Mucosa of stomach (tissue), 1 donor: Measurements from ENCODE around the gene SLC2A11.
"Not testable (repeated sequence)": the region's sequence is repeated elsewhere in the genome, so short reads cannot be mapped to it uniquely, and the experiment has no call there.

Source experiments
- H3K27me3 ChIP-seq: one replicate; pipeline ENCODE4 v1.7.0; 2013; ENCODE audit warnings: mild to moderate bottlenecking, low read length; ENCODE audit not compliant: control insufficient read depth, insufficient read depth
- H3K36me3 ChIP-seq: one replicate; pipeline ENCODE4 v1.7.0; 2013; ENCODE audit warnings: low read length; ENCODE audit not compliant: control insufficient read depth, insufficient read depth
- H3K4me1 ChIP-seq: one replicate; pipeline ENCODE4 v1.7.0; 2013; ENCODE audit warnings: mild to moderate bottlenecking, low read length; ENCODE audit not compliant: control insufficient read depth, insufficient read depth
- H3K4me3 ChIP-seq: one replicate; pipeline ENCODE4 v1.7.0; 2013; ENCODE audit warnings: low read length
- H3K9ac ChIP-seq: one replicate; pipeline ENCODE4 v1.7.0; 2013; ENCODE audit warnings: mild to moderate bottlenecking, low read length, moderate library complexity
- H3K9me3 ChIP-seq: one replicate; pipeline ENCODE4 v1.7.0; 2013; ENCODE audit warnings: mild to moderate bottlenecking, low read length, moderate library complexity; ENCODE audit not compliant: control insufficient read depth
- donor health status: Pancreatic carcinoma.

The SLC2A11 gene

DNA sequence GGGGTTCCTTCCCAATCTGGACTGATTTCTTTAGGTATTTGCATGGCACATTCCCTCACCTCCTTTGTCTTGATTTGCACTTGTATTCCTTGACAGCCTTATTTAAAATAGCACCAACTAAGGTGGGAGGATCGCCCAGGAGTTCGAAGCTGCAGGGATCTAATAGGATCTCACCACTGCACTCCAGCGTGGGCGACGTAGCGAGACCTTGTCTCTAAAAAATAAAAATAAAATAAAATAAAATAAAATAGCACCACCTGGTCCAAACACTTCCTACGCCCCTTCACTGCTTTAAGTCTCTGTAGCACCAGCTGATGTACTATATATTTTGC is 775 bp downstream of the SLC2A11 start:
- no peaks in the 10 kb centered on the region for H3K36me3 ChIP-seq
- H3K9ac ChIP-seq: peak overlapping the region; percentile 73
- no peaks in the 10 kb centered on the region for H3K4me1 ChIP-seq
- H3K4me3 ChIP-seq: no peak overlapping the region
- H3K27me3 ChIP-seq: no peaks in the 10 kb centered on the region
- H3K9me3 ChIP-seq: no peaks in the 10 kb centered on the region

DNA sequence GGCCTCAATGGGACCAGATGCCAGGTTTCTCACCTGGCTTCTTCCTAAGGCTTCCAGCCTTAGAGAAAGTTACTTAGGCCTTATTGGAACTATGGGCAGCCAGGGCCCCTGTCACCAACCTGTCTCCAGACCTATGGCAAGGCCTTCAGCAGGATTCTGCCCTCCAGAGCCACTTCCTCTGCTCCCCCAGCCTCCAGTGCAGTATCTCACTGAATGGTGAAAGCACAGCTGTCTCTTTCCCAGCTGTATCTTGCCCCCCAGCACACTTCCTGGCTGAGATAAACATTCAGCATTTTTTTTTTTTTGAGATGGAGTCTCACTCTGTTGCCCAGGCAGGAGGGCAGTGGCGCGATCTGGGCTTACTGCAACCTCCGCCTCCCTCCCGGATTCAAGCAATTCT is 1.5 kb downstream of the SLC2A11 start:
- H3K9me3 ChIP-seq: no peaks in the 10 kb centered on the region
- no peak overlapping the region for H3K4me3 ChIP-seq
- H3K9ac ChIP-seq: no peak overlapping the region

GRCh38 chr22:23860187-23860586 is 2.5 kb downstream of the SLC2A11 start:
- H3K27me3 ChIP-seq, H3K4me3 ChIP-seq, H3K4me1 ChIP-seq, H3K9me3 ChIP-seq, H3K36me3 ChIP-seq, H3K9ac ChIP-seq: not testable (repeated sequence)

More for the DNA sequence above, 1.5 kb downstream of the SLC2A11 start:
- no peaks in the 10 kb centered on the region for H3K36me3 ChIP-seq
- no peaks in the 10 kb centered on the region for H3K4me1 ChIP-seq
- no peaks in the 10 kb centered on the region for H3K27me3 ChIP-seq

GRCh38 chr22:23862103-23862502 is 4.4 kb downstream of the SLC2A11 start:
- H3K9ac ChIP-seq: no peak overlapping the region

DNA sequence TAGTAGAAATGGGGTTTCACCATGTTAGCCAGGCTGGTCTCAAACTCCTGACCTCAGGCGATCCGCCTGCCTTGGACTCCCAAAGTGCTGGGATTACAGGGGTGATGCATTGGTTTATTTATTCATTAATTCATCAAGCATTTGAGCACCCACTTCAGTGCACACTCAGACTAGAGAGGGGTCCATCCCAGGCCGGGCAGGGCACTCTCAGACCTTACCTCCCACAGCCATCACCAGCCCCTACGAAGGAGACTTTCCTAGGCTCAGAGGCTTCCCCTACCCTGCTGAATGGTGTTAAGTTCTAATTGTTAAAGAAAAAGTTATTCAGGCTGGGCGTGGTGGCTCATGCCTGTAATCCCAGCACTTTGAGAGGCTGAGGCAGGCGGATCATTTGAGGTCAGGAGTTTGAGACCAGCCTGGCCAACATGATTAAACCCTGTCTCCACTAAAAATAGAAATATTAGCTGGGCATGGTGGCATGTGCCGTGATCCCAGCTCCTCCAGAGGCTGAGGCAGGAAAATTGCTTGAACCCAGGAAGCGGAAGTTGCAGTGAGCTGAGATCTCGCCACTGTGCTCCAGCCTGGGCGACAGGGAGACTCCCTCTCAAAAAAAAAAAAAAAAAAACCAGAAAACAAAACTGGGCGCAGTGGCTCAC is 7.0 kb downstream of the SLC2A11 start:
- not testable (repeated sequence) for H3K4me1 ChIP-seq, H3K27me3 ChIP-seq, H3K9me3 ChIP-seq, H3K36me3 ChIP-seq, H3K4me3 ChIP-seq, H3K9ac ChIP-seq

More at GRCh38 chr22:23862103-23862502, 4.4 kb downstream of the SLC2A11 start:
- Histone ChIP-seq H3K36me3 (no peaks in the 10 kb centered on the region), H3K4me3 (no peak overlapping the region), H3K9me3 (no peaks in the 10 kb centered on the region), H3K4me1 (no peaks in the 10 kb centered on the region), H3K27me3 (no peaks in the 10 kb centered on the region)

DNA sequence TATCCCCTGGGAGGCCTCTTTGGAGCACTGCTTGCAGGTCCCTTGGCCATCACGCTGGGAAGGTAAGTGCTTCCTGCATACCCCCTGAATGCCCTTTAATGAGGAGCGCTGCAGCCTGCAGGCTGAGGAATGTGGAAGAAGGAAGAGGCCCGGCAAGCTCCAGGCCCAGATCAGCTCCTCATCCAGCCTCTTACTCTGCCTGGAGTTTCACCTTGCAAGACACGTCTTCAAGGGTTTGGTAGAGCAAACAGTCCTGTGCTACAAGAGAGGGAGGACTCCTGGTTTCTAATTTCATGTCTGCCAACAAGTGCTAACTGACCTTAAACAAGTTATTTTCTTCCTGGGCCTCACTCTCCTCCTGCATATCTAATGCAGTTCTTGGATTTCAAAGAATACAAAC is 10.9 kb downstream of the SLC2A11 start:
- Histone ChIP-seq H3K9me3 (no peaks in the 10 kb centered on the region), H3K9ac (no peak overlapping the region), H3K27me3 (no peaks in the 10 kb centered on the region), H3K4me3 (no peak overlapping the region), H3K36me3 (peaks cover 4% of the 10 kb centered on the region), H3K4me1 (no peaks in the 10 kb centered on the region)

DNA sequence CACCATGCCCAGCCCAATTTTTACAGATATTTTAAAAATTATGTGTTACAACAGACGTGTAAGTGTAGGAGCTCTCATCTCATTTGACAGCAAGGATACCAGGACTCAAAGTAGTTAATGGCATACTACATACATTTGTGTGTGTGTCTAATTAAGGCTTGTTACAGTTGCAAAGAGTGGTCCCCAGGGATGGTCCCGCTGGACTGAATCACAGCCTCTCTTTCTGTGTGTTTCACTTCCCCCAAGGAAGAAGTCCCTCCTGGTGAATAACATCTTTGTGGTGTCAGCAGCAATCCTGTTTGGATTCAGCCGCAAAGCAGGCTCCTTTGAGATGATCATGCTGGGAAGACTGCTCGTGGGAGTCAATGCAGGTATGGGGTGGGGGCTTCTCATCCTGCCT is 17.2 kb downstream of the SLC2A11 start:
- Histone ChIP-seq H3K9ac (no peak overlapping the region), H3K4me3 (no peak overlapping the region), H3K36me3 (no peaks in the 10 kb centered on the region), H3K4me1 (no peaks in the 10 kb centered on the region), H3K9me3 (no peaks in the 10 kb centered on the region), H3K27me3 (no peaks in the 10 kb centered on the region)

DNA sequence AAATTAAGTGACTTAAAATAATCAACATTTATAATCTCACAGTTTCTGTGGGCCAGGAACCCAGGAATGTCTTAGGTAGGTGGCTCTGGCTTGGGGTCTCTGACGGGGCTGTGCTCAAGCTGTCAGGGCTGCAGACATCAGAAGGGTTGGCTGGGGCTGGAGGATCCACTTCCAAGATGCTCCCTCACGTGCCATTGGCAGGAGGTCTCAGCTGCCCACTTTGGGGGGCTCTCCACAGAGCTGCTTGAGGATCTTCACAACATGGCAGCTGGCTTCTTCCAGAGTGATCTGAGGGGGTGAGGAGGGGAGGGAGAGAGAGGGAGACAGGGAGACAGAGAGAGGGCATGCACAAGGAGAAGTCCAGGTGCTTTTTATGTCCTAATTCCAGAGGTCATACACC is 18.1 kb downstream of the SLC2A11 start:
- H3K9me3 ChIP-seq: no peaks in the 10 kb centered on the region
- no peaks in the 10 kb centered on the region for H3K4me1 ChIP-seq
- H3K9ac ChIP-seq: no peak overlapping the region
- H3K27me3 ChIP-seq: no peaks in the 10 kb centered on the region
- H3K36me3 ChIP-seq: no peaks in the 10 kb centered on the region
- H3K4me3 ChIP-seq: no peak overlapping the region

- no peaks in the 10 kb centered on the region for H3K9me3 ChIP-seq
- H3K4me3 ChIP-seq: no peak overlapping the region
- no peaks in the 10 kb centered on the region for H3K36me3 ChIP-seq
- H3K27me3 ChIP-seq: no peaks in the 10 kb centered on the region
- H3K4me1 ChIP-seq: no peaks in the 10 kb centered on the region
- no peak overlapping the region for H3K9ac ChIP-seq
Measured at GRCh38 chr22:23877566-23877965, 19.9 kb downstream of the SLC2A11 start.

DNA sequence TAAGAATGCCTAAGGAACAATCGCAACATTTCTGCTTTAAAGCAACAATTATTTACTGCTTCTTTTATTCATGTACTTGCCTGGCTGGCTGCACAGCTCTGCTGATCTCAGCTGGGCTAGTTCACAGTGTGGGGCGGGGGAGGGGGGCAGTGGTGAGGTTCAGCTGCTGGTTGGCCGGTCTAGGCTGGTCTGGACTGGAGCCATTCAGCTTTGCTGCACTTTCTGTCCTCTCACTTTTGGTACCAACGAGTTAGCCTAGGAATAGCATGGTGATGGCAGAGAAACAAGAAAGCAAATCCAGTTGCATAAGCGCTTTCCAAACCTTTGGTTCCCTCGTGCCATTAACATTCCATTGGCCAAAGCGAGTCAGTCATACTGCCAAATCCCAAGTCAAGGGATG is 20.5 kb downstream of the SLC2A11 start:
- no peaks in the 10 kb centered on the region for H3K27me3 ChIP-seq
- H3K36me3 ChIP-seq: no peaks in the 10 kb centered on the region
- no peak overlapping the region for H3K9ac ChIP-seq
- H3K4me1 ChIP-seq: no peaks in the 10 kb centered on the region
- no peaks in the 10 kb centered on the region for H3K9me3 ChIP-seq
- H3K4me3 ChIP-seq: no peak overlapping the region

DNA sequence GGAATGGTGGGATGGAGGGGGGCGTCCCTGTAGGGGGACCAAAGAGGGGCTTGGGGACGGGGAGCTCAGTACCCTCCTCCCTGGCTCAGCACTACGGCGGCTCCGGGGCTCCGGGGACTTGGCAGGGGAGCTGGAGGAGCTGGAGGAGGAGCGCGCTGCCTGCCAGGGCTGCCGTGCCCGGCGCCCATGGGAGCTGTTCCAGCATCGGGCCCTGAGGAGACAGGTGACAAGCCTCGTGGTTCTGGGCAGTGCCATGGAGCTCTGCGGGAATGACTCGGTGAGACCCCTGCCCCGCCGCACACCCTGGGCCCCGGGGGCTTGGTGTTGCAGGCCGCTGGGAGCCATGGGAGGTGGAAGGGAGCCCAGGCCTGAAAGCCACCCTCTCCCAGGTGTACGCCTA is 24.7 kb downstream of the SLC2A11 start:
- H3K27me3 ChIP-seq: no peaks in the 10 kb centered on the region
- H3K9ac ChIP-seq: no peak overlapping the region
- H3K4me3 ChIP-seq: no peak overlapping the region
- no peaks in the 10 kb centered on the region for H3K9me3 ChIP-seq
- no peaks in the 10 kb centered on the region for H3K4me1 ChIP-seq
- H3K36me3 ChIP-seq: no peaks in the 10 kb centered on the region

DNA sequence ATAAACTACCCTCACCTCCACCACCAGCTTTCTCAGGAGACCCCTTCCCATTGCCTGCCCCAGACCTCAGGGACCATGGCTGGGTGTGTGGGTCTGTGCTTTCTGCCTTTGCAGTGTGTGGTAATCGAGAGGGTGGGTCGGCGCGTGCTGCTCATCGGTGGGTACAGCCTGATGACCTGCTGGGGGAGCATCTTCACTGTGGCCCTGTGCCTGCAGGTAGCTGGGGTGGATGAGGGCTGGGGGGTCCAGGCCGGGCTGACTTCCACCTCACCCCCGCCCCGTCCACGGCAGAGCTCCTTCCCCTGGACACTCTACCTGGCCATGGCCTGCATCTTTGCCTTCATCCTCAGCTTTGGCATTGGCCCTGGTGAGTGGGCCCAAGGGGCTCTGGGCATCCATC is 26.0 kb downstream of the SLC2A11 start:
- H3K4me1 ChIP-seq: no peaks in the 10 kb centered on the region
- no peaks in the 10 kb centered on the region for H3K9me3 ChIP-seq
- no peaks in the 10 kb centered on the region for H3K36me3 ChIP-seq
- H3K9ac ChIP-seq: no peak overlapping the region
- no peaks in the 10 kb centered on the region for H3K27me3 ChIP-seq
- no peak overlapping the region for H3K4me3 ChIP-seq

DNA sequence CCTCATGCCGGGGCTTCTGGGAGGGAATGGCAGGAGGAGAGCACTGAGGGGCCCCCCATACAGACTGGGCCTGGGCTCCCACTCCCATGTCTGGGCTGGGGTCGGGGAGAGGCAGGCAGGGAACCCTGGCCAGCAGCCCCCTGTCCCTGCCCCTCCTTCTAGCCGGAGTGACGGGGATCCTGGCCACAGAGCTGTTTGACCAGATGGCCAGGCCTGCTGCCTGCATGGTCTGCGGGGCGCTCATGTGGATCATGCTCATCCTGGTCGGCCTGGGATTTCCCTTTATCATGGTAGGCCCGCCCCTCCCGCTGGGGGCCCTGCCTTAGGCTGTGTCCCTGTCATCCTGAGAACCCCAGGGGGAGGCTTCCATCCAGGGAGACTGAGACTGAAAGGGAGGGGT is 26.5 kb downstream of the SLC2A11 start:
- no peak overlapping the region for H3K4me3 ChIP-seq
- H3K36me3 ChIP-seq: no peaks in the 10 kb centered on the region
- H3K27me3 ChIP-seq: no peaks in the 10 kb centered on the region
- no peak overlapping the region for H3K9ac ChIP-seq
- H3K4me1 ChIP-seq: no peaks in the 10 kb centered on the region
- H3K9me3 ChIP-seq: no peaks in the 10 kb centered on the region
